Erythroblast (primary cell): ENCODE measurements around the gene MED12L.
"Not testable (repeated sequence)": the region's sequence is repeated elsewhere in the genome, so short reads cannot be mapped to it uniquely, and the experiment has no call there.

ENCODE experiments used
- DNase-seq, 2 experiments: peaks; one replicate each; lab custom pipeline; 2025; lab: John Stamatoyannopoulos, UW
- GATA1 ChIP-seq: IDR thresholded peaks from 2 replicates; pipeline ENCODE4 v1.6.1; 2011; ENCODE audit warnings: low read depth, mild to moderate bottlenecking, control low read depth, low read length, moderate library complexity
- POLR2A ChIP-seq: IDR thresholded peaks from 2 replicates; pipeline ENCODE4 v1.6.1; 2011; ENCODE audit warnings: mild to moderate bottlenecking, low read length

The MED12L gene

GRCh38 chr3:151228666-151229040 is 143.2 kb downstream of the MED12L start:
- DNase-seq: no peak
- TF ChIP-seq GATA1 (no peak), POLR2A (no peak)

DNA sequence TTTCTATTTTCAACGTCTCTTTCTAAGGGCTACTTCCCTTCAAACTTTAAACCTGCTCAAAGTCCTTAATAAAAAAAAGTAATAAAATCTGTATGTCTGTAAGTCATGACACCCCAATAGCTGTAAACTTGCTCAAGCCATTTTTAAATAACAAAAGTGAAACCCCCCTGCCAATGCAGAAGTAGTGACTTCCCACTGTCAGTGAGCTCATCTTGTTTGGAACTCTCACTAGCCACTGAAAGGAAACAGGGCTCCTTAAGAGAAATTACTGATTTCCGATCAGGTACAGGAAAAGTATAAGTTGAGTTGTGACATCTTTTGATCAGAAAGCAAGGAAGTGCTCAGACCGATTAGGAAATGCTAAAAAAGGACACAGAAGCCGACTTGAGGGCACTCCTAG is 145.2 kb downstream of the MED12L start:
- DNase-seq: no peak
- TF ChIP-seq GATA1: no peak
- TF ChIP-seq POLR2A: no peak

- DNase-seq: not testable (repeated sequence)
These were observed 146.9 kb downstream of the MED12L start for GRCh38 chr3:151232403-151232802.

GRCh38 chr3:151232991-151233390 is 147.5 kb downstream of the MED12L start:
- TF ChIP-seq GATA1: no peak
- TF ChIP-seq POLR2A: no peak
- no peak for DNase-seq

DNA sequence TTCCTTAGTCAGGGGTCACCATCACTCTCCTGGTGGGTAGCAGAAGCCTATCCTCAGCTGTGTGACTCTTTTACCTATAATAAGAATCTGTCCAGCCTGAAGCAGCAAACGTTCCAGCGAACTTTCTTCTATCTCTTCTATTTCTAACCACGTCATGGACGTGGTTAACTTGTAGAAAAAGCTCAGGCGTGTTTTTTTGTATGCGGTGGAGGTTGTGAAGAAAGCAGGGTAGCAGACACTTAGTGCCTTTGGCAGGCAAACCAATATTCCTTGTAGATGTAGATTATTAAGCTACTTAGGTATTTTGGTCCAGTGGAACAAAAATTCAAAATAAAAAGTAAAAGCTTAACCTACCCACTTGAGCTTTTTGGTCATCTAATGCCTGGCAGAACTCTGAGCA is 149.4 kb downstream of the MED12L start:
- no peak for DNase-seq
- TF ChIP-seq GATA1 (no peak), POLR2A (no peak)

DNA sequence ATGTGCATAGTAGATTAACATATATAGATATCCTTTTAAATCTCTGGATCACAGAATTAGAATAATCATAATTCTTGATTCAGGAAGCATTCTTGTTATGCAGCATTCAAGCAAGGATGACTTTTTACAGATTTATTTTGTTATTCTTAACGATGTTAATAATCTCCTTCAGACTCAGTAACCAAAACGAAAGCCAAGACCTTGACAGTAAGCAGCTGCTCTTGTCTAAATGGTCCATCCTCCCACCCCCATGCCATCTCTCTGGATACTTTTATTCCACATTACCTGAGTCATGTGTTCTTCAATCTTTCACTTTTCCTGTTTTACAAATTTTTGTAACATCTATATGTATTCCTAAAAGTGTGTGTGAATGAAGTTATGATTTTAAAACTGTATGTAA is 150.9 kb downstream of the MED12L start:
- DNase-seq: no peak
- TF ChIP-seq GATA1 (no peak), POLR2A (no peak)

DNA sequence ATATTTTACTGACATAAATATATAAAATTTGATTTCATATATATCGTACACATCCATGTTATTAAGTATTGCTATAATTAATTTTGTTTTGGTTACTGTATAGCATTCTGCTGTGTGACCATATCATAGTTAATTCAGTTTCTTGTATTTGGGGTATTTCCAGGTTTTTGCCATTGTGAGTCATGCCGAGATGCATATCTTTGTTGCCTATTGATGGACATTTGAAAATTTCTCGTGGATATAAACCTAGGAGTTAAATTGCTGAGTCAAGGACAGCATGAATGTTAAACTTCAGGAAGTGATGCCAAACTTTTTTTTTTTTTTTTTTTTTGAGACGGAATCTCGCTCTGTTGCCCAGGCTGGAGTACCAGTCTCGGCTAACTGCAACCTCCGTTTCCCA is 151.3 kb downstream of the MED12L start:
- TF ChIP-seq POLR2A: no peak
- no peak for TF ChIP-seq GATA1
- DNase-seq: no peak

- not testable (repeated sequence) for DNase-seq
These were observed 156.5 kb downstream of the MED12L start for GRCh38 chr3:151242006-151242405.

DNA sequence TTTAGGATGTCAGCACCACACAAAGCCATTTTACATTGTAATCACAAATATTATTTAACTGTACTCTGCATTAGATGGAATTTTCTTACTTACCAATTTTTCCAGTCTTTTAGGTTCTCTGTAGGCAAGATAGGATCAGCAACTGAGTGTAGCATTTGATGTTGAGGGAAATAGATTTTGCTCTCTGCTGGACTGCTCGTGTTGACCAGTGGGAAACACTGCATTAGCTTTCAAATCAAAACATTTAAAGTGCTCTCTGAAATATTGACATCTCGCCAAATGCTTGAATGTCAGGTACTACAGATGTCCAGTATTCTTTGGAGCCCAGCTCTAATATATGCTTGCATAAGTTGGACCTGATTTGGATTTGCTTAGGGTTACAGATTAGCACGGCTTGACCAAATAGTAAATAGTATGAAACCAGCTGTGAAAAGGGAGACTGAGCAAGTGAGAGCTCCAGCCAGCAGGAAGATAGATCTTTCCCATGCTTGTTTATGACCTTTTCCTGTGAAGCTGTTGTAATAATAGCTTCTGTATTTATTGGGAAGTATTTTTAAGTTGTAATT is 163.4 kb downstream of the MED12L start:
- DNase-seq: no peak
- TF ChIP-seq GATA1 (no peak), POLR2A (no peak)

DNA sequence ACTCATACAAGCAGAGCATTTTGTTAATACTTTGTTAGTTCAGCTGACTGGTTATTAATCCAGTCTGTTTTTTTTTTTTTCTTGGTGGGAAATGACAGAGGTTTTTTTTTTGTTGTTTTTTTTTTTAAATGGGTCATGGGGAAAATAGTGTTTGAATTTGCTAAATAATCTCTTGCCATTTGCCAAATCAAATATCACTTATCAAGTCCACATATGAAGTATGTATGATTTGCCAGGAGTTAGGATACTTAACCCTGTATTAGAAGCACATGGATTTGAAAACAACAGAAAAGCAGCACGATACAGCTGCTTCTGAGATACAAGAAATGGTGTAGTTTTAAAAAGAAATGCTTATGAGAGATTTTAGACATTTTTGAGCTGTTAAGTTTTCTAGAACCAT is 171.3 kb downstream of the MED12L start:
- no peak for TF ChIP-seq POLR2A
- no peak for TF ChIP-seq GATA1
- DNase-seq: no peak

DNA sequence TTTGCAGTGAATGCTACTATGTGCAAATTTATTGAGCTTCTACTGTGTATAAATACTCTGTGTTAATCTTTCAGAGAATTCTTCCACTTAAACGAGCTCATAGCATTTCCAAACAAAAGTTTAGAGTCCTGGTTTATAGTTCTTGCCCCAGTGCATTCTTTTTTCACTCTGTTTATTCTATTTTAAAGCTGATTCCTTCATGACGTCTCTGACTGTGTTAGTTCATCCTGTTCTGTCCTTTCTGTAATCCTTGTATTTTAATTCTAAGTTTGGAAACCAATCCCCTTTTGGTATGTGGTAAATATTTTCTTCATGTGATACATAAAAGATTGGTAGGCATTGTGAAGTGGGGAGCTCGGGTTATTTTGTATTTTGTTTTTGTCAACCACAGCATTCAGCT is 174.2 kb downstream of the MED12L start:
- TF ChIP-seq POLR2A: no peak
- no peak for TF ChIP-seq GATA1
- DNase-seq: no peak

DNA sequence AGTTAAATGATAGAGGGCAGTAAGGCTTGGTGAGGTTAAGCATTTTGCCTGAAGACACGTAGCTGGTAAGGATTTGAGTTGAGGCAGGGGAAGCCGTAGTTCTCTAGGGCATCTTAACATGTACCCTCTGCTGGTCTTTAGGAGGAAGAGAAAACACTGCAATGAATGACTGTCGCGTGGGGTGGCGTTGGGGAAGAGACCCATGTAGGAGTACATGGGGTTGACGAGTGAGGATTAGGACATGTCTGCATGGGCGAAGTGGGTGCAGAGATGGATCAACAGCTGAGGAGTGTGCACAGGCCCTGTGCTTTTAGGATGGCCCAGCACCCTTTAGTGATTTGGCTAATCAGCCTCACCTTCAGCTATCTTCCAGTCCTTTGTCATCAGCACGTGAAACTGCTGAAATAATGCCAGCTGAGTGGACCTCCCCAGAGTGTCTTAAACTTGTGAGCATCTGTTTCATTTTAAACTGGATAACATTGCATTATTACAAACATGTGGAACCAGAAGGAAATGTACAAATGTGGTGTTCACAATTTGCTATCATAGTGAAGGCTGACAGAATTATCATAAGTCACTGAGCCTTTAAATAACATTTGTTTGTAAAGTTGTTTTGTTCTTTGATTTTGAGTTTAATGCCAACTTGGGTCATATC is 177.5 kb downstream of the MED12L start:
- no peak for TF ChIP-seq GATA1
- no peak for TF ChIP-seq POLR2A
- DNase-seq: no peak

- no peak for DNase-seq
- no peak for TF ChIP-seq GATA1
- no peak for TF ChIP-seq POLR2A
These were observed 179.1 kb downstream of the MED12L start for GRCh38 chr3:151264605-151265004.

DNA sequence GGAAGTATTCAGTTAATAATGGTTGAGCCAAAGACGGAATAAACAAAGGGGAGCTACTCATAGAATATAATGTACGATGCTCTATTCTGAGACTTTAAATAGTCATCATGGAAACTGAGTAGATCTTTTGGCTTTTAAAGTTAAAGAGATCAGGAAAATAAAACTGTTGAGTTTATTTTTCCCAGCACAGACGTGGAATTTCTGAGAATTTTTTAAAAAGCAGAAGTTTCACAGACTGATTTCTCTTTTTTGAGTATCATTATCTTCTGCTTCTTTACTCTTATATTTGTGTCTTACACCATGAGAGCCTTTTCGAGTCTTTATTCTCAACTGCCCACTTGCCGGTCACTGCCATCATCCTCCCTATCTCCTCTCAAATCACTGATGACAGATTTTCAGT is 179.7 kb downstream of the MED12L start:
- TF ChIP-seq POLR2A (no peak), GATA1 (no peak)

DNA sequence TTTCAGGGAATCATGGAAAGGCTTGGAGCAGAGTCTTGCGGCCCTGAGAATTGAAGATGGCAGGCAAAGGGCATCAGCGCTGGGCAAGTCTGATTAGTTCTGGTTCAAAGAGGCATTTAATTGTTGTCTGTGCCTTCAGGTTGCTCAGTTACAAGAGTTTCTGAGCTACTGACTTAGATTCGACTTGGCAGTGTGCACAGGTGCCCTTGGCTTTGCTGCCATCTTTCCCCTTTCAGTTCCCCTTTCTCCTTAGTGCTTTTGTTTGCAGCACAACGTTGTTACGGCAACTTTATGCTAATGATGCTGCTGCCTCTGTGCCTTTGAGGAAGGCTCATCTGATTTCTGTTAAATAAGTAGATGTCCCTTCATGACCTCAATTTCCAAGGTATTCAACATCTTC is 180.4 kb downstream of the MED12L start:
- TF ChIP-seq POLR2A: no peak
- no peak for TF ChIP-seq GATA1
- DNase-seq: no peak

More for the DNA sequence above, 179.7 kb downstream of the MED12L start:
- no peak for DNase-seq
